GM21447 (cell line): Measurements from ENCODE around the gene IBSP.

Experiments
- ATAC-seq: cut with Tn5 transposase; IDR thresholded peaks from one replicate; pipeline ENCODE4 v1.9.1; 2021; ENCODE audit not compliant: unreplicated experiment

The IBSP gene, protein sequence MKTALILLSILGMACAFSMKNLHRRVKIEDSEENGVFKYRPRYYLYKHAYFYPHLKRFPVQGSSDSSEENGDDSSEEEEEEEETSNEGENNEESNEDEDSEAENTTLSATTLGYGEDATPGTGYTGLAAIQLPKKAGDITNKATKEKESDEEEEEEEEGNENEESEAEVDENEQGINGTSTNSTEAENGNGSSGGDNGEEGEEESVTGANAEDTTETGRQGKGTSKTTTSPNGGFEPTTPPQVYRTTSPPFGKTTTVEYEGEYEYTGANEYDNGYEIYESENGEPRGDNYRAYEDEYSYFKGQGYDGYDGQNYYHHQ

DNA sequence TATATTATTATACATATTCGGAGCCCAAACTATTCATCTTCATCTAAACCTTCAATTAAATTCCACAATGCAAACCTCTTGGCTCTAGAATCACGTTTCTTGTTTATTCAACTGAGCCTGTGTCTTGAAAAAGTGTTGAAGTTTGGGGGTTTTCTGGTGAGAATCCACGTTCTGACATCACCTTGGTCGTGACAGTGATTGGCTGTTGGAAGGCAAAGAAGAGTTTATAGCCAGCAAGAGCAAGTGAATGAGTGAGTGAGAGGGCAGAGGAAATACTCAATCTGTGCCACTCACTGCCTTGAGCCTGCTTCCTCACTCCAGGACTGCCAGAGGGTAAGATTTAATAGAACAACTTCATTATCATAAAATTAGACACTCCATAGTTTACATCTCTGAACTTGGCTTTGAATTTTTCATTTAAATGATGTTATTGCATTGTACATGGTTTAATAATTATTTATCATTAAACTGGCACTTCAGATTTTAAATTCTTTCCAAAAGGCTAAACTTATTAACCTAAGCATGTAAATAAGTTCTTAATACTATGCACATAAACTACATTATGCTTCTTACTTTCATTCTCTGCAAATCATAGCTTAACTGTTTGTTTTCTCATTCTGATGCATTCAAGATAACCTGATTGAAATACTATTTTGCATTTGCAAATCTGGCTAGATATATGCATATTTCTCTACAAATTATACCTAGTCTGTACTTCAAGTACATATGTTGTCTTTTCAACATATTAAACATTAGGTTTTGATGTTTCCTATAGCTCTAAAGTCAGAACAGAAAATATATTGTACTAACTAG lies at the start of gene IBSP:
Gene IBSP, plus strand, starts transcription at position 254 of the 813 bp plus-strand sequence. CDS start 2,808 bp downstream, outside the sequence.
- no peak for ATAC-seq

DNA sequence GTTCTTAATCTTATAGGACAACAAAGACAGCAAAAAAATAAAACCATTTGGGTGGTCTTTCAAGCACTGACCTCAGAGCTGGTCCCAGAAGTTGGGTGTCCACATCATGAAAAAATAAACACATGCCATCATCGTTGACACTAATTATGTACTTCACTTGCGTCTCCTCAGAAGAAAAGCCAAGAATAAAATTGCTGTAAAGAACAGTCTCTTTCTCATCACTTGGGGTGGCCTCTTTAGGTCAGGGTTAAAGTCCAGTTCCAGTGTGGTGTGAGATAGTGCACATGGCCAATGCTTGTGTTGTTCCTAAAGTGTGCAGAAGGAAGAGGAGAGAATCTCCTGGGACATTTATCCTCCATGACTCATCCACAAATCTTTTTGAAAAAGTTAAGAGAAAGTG lies 49.5 kb upstream of the IBSP start:
- ATAC-seq, result no peak

DNA sequence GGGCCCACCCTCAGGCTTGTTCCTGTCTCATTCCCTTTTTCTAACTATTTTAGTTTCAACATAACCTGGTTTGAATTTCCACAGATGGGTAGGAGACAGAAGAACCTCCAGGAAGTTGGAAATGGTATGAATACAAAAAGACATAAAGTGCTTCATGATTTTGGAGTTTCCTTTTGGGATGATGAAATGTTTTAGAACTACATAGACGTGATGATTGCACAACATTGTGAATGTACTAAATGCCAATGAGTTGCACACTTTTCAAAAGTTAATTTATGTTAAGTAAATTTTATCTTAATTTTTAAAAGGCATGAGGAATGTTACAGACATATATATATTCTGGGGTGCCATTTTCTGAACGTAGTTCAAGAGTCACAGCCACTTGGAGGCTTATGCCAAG lies 41.1 kb upstream of the IBSP start:
- no peak for ATAC-seq

DNA sequence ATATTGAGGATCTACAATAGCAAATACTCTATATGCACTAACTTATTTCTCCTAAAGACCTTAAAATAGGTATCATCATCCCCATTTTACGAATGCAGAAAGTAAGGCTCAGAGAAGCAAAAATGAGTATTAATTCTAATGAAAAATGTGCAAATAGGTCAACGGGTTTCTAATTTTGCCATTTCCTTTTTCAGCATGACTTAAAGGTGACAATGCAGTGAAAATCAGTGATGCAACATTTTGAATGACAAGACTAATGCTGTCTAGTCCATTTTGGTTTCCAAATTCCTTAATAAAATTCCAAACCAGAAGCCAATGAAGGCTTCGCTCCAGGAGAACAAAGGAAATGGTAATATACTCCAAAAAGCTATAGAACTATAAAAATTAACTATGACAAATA lies 37.0 kb upstream of the IBSP start:
- no peak for ATAC-seq

DNA sequence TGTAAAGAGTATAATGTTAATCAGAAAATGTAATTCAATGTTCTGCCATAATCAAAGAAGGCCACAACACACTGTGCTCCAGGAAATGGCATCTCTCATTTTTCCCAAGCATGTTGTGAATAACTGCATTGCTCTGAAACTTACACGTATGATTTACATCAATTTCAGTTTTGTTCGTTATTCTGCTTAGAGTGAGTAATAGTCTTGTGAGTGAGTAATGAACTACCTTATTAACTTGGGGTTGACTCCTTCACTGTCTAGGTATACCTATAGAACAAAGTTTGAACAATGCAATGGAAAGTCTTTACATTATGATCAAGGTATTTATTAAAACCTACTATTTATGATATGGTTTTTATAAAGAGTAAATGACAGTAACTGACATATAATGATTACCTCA lies 17.8 kb upstream of the IBSP start:
- ATAC-seq, result no peak

DNA sequence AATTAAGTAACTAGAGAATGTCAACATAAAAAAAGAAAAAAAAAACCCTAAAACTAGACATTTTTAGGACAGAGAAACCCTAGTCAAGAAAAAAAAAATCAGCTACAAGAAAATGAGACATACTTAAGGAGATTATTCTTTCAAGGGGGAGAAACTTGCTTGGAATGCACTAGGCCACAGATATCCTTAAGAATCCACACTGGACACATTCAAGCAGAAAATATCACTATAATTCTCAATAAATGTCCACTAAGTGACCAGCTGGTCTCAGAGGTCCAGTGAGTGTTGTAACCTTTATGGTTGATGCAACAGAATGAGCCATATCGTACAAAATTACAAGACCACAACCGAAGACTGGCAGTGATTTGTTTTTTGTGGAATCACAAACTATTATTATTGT lies 15.6 kb upstream of the IBSP start:
- no peak for ATAC-seq

DNA sequence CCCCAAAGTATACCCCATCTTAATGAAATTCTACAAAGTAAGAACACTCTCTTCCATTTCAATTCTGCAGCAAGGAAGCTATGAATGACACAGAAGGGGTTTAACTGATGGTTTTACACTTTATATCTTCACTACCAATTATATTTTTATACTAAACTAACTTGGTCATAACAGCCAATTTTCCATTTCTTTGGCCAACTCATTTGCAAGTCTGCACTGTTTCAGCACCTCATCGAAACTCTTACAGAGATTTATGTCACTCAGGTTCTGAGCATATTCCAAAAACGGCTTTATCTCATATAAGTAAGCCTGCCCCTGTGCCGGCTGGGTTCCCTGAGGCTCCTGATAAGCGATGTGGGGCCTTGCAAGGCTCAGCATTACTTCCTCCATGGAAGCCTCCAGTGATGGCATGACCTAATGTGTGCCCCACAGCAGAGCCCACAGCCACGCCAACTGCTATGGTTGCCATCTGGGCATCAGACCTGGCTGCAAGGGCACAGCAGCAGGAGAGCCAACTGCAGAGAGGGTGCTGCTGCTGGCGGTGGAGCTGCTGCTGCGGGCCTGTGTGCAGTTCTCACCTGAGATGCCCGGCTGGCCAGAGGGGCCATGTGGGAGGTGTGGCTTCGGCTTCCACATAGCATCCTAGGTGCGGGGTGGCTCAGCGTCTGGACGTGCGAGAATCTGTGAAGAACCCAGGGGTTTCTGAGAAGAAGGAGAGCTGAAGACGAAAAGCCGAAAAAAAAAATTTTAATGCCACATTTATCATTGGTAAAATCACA lies 13.4 kb upstream of the IBSP start:
- ATAC-seq, result no peak

DNA sequence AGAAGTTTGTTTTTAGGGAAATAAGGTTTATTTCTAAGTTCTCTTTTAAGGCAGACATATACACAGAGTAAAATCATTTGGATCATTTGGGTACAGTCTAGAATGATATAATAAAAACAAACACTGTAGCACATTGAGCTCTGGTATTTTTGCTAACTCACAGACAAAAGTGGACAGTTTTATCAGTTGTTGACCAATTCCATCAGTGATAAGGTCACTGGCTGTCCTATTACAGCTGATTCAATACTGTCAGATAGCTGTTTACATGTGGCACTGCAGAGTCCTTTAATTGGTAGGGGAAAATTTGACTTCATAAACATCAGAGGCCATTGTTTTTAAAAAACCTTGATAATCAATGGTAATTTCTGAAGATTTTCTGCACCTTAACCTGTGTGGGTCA lies 3.5 kb downstream of the IBSP start:
- ATAC-seq, result no peak

DNA sequence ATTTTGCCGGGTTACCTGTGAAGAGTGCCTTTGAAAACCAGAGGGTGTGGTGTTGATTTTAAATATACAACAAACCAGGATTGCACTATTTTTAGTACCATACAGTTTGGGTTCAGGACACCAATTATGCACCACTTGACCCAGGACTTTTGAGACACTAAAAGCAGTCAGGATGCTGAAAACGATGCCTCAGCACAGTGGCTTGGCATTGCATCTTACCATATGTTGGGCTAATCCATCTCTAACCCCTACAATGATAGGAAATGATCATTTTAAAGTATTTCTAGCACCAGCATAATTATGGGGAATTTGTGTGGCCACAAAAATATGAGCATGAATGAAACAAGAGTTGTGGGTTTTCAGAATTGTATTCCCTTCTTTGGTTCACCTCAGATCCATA lies 4.1 kb downstream of the IBSP start:
- no peak for ATAC-seq

DNA sequence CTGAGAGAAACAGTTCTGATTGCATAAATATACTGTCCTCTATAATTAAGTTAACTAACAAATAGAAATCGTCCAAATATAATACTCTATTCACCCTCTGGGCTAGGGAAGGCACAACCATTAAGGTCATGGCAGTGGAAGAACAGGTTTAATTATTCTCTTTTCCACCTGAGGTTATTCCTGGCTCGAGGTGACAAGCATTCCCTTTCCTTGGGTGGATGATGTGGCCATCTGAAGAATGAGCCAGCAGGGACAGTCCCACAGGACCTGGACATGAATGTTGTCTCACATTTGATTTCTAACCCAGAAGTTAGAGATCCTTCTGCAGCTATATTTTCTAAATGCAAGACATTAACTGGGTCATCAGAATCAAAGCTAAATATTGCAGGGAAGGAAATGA lies 5.5 kb downstream of the IBSP start:
- no peak for ATAC-seq

DNA sequence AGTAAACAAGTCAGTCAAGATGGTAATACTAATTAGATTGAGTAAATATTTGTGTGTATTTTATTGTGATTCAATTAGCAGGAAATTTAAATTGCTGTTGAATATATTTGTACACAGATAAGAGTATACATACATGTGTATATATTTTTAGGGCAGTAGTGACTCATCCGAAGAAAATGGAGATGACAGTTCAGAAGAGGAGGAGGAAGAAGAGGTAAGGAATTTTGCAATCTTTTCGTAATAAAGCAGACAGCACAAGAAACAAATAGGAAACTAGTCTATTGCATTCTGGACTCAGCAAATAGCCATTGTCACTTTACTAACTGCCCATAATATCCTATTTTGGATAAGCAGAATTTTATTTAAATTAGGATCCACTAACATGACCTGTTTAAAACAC lies 6.6 kb downstream of the IBSP start:
- no peak for ATAC-seq

DNA sequence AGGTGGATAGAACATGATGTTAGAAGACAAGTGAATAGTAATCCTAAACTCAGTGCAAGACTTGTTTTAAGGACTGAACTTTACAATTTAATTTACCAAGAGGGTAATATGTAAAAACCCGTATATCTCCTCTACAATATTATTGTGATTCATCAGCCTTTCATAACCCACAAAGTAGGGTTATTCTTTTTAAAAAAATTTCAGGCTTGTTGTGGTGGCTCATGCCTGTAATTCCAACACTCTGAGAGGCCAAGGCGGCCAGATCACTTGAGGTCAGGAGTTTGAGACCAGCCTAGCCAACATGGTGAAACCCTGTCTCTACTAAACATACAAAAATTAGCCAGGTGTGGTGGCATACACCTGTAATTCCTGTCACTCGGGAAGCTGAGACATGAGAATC lies 7.2 kb downstream of the IBSP start:
- ATAC-seq, result no peak

DNA sequence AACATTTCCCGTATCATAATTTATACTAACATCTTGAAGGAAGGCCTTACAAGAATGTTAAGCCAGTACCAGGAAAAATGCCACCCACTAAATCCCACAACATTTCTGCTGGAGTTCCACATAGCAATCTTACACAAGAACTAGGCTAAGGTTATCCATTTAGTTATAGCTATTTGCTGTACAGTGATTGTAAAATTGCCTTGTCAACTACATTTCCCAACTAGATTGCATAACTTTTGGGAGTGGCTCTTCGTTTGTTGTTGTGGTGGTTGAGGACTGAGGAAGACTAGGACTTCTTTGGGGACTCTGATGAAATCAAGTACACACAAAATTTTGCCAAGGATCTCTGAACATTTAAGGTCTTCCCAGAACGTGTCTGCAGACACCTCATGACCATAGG lies 8.0 kb downstream of the IBSP start:
- ATAC-seq, result no peak

DNA sequence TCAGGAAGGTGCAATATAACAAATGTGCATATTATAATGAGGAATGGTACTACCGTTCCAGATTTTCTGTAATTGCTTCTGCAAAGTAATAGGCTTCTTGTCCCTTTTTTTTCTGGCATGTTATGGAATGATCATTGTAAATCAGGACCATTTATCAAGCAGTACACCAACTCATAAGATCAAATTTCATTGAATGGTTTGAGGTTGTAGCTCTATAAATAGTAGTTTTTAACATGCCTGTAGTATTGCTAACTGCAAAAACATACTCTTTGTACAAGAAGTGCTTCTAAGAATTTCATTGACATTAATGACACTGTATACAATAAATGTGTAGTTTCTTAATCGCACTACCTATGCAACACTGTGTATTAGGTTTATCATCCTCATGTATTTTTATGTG lies 12.6 kb downstream of the IBSP start:
- ATAC-seq, result no peak

DNA sequence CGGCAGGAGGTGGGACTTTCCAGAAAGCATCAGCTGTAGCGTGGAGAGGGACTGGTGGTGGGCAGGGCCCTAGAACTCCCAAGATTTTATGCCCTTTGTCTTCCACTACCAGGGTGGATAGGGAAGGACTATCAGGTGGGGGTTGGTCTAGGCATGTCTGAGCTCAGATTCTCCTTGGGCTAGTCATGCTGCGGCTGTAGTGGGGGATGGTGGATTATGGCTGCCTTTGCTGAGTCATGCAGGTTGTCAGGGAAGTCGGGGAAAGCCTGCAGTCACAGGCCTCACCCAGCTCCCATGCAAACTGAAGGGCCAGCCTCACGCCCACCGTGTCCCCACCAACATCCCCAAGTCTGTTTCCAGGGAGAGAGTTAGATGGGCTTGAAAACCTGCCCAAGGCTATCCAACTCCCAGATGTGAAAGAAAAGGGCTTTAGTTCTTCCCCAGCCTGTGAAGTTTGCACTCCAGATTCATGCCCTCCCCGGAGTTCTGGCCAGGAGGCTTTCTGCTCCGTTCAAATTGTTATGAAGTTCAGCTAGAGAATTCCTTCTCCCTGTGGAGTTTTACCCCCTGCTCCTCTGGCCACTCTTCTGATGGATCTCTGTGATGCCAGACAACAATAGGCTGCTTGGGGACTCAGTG lies 20.0 kb downstream of the IBSP start:
- no peak for ATAC-seq

DNA sequence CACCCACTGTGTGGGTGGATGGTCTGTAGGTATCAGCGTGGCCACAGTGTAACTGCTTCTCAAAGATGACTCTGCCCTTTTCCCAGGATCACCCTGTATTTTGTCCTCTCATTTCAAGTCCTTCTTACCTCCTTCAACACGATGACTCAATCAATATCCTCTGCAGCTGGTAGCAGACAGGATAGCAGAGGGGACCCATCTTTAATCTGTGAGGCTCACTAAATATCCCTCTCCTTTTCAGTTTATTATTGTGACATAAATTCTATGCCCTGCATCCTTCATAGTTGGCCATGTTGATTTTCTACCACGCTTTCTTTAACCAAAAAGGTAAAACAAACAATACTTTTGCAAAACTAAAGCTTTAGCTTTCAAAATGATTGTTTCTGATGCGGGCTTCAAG lies 23.8 kb downstream of the IBSP start:
- ATAC-seq, result no peak

DNA sequence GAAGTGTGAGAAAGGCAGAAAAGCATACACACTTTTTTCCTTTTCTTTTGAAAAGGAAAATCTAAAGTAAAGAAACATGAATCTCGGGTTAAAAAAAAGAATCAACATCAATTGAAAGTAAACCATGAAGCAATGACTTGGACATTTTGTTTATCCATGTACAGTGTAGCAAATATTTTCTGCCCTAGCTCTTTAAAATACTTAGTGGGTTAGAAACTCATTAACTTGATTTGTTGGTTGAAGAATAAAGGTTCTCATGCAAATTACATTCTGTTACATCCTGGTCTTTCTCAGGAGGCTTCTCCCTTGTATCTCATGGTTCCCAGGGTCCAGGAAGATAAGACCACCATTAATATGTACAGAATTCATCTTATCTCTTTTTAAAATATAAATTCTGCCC lies 24.4 kb downstream of the IBSP start:
- no peak for ATAC-seq

DNA sequence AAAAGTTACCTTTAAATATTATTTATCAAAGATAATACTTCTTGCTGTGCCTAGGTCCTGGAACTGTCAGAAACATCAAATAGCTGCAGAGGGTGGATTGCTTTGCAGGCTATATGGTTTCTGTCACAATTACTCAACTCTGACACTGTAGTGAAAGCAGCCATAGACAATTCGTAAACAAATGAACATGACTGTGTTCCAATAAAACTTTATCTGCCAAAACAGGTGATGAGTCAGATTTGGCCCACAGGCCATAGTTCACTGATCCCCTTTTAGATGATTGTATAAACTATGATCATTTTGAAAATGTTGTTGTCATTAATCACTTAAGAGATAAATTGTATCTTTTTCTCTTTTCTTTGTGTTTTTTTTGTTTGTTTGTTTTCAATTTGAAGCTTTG lies 25.0 kb downstream of the IBSP start:
- no peak for ATAC-seq

DNA sequence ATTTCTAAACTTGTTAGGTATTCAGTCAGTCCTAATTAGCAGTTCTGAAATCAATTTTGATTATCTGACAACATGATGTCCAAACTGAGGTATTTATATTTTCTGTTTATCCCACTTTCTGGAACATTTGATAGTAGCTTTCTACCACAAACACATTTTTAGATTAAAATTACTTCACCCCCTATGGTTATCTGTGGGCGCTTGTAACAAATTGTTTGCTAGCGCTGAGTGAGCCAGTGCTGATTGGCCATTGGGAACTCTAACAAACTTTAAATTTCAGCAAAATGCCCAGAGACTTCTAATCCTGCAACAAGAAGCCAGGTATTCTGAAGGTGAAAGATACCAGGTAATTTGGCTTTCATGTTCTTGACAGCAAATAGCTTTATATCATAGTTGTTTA lies 33.3 kb downstream of the IBSP start, which contains the start of gene MEPE:
Gene MEPE, plus strand, starts transcription at position 301 of the 400 bp plus-strand sequence. CDS start 1,746 bp downstream, outside the sequence.
- ATAC-seq, result no peak

DNA sequence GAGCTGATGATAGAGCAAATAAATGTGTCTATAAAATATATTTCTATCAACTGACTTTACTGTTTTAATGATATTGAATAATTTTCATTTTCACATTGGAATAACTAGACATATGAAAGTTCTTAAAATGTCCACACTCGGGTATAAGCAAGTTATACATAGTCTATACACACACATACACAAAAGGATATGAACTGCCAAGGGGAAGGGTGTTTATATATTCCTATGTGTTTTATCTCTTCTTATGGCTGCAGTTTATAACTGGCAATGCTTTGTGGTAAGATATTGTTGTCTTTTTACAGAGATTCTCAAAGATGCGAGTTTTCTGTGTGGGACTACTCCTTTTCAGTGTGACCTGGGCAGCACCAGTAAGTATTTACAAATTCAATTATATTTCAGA lies 35.0 kb downstream of the IBSP start:
- ATAC-seq, result no peak

DNA sequence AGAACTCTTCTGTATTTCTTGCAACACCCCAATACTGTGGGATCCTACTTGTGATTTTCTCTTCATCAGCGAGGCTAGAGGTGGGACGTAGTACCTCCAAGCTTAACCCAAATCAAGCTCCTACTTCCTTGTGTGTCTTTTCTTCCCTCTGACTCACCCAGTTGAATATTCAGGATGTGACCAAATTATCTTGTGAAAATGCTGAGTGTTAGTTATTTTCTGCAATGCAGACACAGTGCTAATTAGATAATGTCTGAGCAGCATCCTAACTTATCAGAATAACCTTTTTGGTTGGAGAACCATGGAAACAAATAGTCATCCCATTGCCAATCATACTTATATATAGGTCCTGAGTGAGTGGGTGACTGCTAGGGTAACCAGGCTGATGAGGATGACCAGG lies 35.8 kb downstream of the IBSP start:
- ATAC-seq, result no peak
